ENCODE measurements around the gene RIPK1. TPM values are rescaled to one million over a fixed set of nuclear protein-coding genes. Genes with fewer than 3 reads are reported as not detected.
A peak's percentile ranks its signal among the peaks of the same experiment; 100 is the strongest.
"Not testable (repeated sequence)": the region's sequence is repeated elsewhere in the genome, so short reads cannot be mapped to it uniquely, and the experiment has no call there.

The RIPK1 gene
- total RNA-seq, 2 donors from 2014 or later, result 23.5 to 30.6 TPM

- intact Hi-C loops (cut with DNase I), result no loop called here
- H3K9ac ChIP-seq (ENCODE audit: low read depth in 2 of 2, low read length in 2 of 2), result peak overlapping the region in 1 of 2 donors; percentile 69
- no peaks in the 10 kb centered on the region for H3K4me1 ChIP-seq
- DNase-seq, result peak; percentile 96
- H3K36me3 ChIP-seq, result no peaks in the 10 kb centered on the region
- no peaks in the 10 kb centered on the region for H3K27me3 ChIP-seq
- H3K4me3 ChIP-seq, result peak overlapping the region; percentile 20
- no peaks in the 10 kb centered on the region for H3K9me3 ChIP-seq
- TF ChIP-seq CTCF (IDR thresholded peaks at IDR 0.05), result no peak
- H3K27ac ChIP-seq, result peak overlapping the region; percentile 78
Measured at GRCh38 chr6:3023663-3024483, 44.4 kb upstream of the RIPK1 start.

- no peak for TF ChIP-seq CTCF (IDR thresholded peaks at IDR 0.05)
- no peaks in the 10 kb centered on the region for H3K36me3 ChIP-seq
- no peaks in the 10 kb centered on the region for H3K4me1 ChIP-seq
- DNase-seq, result no peak
- H3K4me3 ChIP-seq, result no peak overlapping the region
- H3K9me3 ChIP-seq, result no peaks in the 10 kb centered on the region
- H3K27me3 ChIP-seq, result no peaks in the 10 kb centered on the region
- intact Hi-C loops (cut with DNase I), result no loop called here
- H3K9ac ChIP-seq (ENCODE audit: low read depth in 2 of 2, low read length in 2 of 2), result peak overlapping the region in 1 of 2 donors; percentile 3
- H3K27ac ChIP-seq, result peak overlapping the region; percentile 35
Measured at GRCh38 chr6:3026791-3027626, 41.3 kb upstream of the RIPK1 start.

- H3K4me1 ChIP-seq; H3K9ac ChIP-seq (ENCODE audit: low read depth in 2 of 2, low read length in 2 of 2); intact Hi-C loops (cut with DNase I); H3K4me3 ChIP-seq; H3K9me3 ChIP-seq; DNase-seq; H3K27ac ChIP-seq; H3K27me3 ChIP-seq; H3K36me3 ChIP-seq: not testable (repeated sequence)
Measured at GRCh38 chr6:3028156-3028555, 40.1 kb upstream of the RIPK1 start.

GRCh38 chr6:3031857-3032640, 36.2 kb upstream of the RIPK1 start:
- H3K4me1 ChIP-seq, result no peaks in the 10 kb centered on the region
- H3K4me3 ChIP-seq, result no peak overlapping the region
- no peaks in the 10 kb centered on the region for H3K9me3 ChIP-seq
- no peak overlapping the region for H3K9ac ChIP-seq (ENCODE audit: low read depth in 2 of 2, low read length in 2 of 2)
- no peaks in the 10 kb centered on the region for H3K27me3 ChIP-seq
- H3K36me3 ChIP-seq, result no peaks in the 10 kb centered on the region
- DNase-seq, result no peak
- no peak overlapping the region for H3K27ac ChIP-seq
- intact Hi-C loops (cut with DNase I), result no loop called here
- TF ChIP-seq CTCF (IDR thresholded peaks at IDR 0.05), result no peak

- Histone ChIP-seq H3K4me3 (no peak overlapping the region), H3K9ac (ENCODE audit: low read depth in 2 of 2, low read length in 2 of 2) (no peak overlapping the region), H3K4me1 (no peaks in the 10 kb centered on the region), H3K27me3 (no peaks in the 10 kb centered on the region), H3K9me3 (no peaks in the 10 kb centered on the region), H3K36me3 (no peaks in the 10 kb centered on the region), H3K27ac (no peak overlapping the region)
- DNase-seq, result peak; percentile 30
- TF ChIP-seq CTCF (IDR thresholded peaks at IDR 0.05), result no peak
- intact Hi-C loops (cut with DNase I), result no loop called here
Measured at GRCh38 chr6:3032986-3033385, 35.3 kb upstream of the RIPK1 start.
